Measurements from ENCODE around the gene EFCAB11.
A peak's percentile ranks its signal among the peaks of the same experiment; 100 is the strongest.

The EFCAB11 gene

GRCh38 chr14:89765346-89765745, 189.2 kb downstream of the EFCAB11 start:
- DNase-seq (ENCODE audit: low spot score), result no peak

- no peak for DNase-seq (ENCODE audit: low spot score)
Observed at GRCh38 chr14:89760086-89760485, 194.4 kb downstream of the EFCAB11 start.

- DNase-seq (ENCODE audit: low spot score), result no peak
Observed at GRCh38 chr14:89757313-89757939, 197.1 kb downstream of the EFCAB11 start.

GRCh38 chr14:89755816-89756215, 198.7 kb downstream of the EFCAB11 start:
- DNase-seq (ENCODE audit: low spot score), result no peak

- DNase-seq (ENCODE audit: low spot score), result no peak
Observed at GRCh38 chr14:89753828-89754412, 200.6 kb downstream of the EFCAB11 start.

GRCh38 chr14:89750908-89751392, 203.6 kb downstream of the EFCAB11 start:
- DNase-seq (ENCODE audit: low spot score), result peak; percentile 71

- DNase-seq (ENCODE audit: low spot score), result peak; percentile 15
Observed at GRCh38 chr14:89750281-89750755, 204.2 kb downstream of the EFCAB11 start.

- no peak for DNase-seq (ENCODE audit: low spot score)
Observed at GRCh38 chr14:89748004-89748403, 206.5 kb downstream of the EFCAB11 start.

- DNase-seq (ENCODE audit: low spot score), result no peak
Observed at GRCh38 chr14:89747126-89747525, 207.4 kb downstream of the EFCAB11 start.

- DNase-seq (ENCODE audit: low spot score), result peak; percentile 25
Observed at GRCh38 chr14:89746654-89747053, 207.9 kb downstream of the EFCAB11 start.

GRCh38 chr14:89746135-89746534, 208.4 kb downstream of the EFCAB11 start:
- DNase-seq (ENCODE audit: low spot score), result no peak

All from activated CD4-positive, alpha-beta T cell treated with anti-CD3 and anti-CD28 coated beads, Interleukin-2, Interleukin-4, amounts not matched to agents 100 ng/mL and 50 ng/mL, durations not matched to agents 16 hours and 8 hours (primary cell).